Activated naive CD8-positive, alpha-beta T cell treated with anti-CD3 and anti-CD28 coated beads, Interleukin-2, amount 50 U/mL, for 24 hours (primary cell): ENCODE results near the gene CORO7.
"Not testable (repeated sequence)": the region's sequence is repeated elsewhere in the genome, so short reads cannot be mapped to it uniquely, and the experiment has no call there.

Experiments used
- ATAC-seq: fragments of 150-1000 bp; cut with Tn5 transposase; one replicate; pipeline ENCODE4 v1.10.0; 2021
- DNase-seq: peaks from one replicate; pipeline ENCODE4 v3.0.0; 2021
- H3K27ac Mint-ChIP-seq: one replicate; pipeline ENCODE4 v1.8.0; 2021; ENCODE audit warnings: mild to moderate bottlenecking, mixed read lengths
- H3K27me3 Mint-ChIP-seq: one replicate; pipeline ENCODE4 v1.8.0; 2021; ENCODE audit warnings: mixed read lengths
- H3K36me3 Mint-ChIP-seq: one replicate; pipeline ENCODE4 v1.8.0; 2021; ENCODE audit warnings: low read depth, mixed read lengths
- H3K4me1 Mint-ChIP-seq: one replicate; pipeline ENCODE4 v1.8.0; 2021; ENCODE audit warnings: mixed read lengths
- H3K4me3 Mint-ChIP-seq: one replicate; pipeline ENCODE4 v1.8.0; 2021; ENCODE audit warnings: mild to moderate bottlenecking, moderate library complexity, mixed read lengths
- H3K9me3 Mint-ChIP-seq: one replicate; pipeline ENCODE4 v1.8.0; 2021; ENCODE audit warnings: mixed read lengths

CORO7 gene

DNA sequence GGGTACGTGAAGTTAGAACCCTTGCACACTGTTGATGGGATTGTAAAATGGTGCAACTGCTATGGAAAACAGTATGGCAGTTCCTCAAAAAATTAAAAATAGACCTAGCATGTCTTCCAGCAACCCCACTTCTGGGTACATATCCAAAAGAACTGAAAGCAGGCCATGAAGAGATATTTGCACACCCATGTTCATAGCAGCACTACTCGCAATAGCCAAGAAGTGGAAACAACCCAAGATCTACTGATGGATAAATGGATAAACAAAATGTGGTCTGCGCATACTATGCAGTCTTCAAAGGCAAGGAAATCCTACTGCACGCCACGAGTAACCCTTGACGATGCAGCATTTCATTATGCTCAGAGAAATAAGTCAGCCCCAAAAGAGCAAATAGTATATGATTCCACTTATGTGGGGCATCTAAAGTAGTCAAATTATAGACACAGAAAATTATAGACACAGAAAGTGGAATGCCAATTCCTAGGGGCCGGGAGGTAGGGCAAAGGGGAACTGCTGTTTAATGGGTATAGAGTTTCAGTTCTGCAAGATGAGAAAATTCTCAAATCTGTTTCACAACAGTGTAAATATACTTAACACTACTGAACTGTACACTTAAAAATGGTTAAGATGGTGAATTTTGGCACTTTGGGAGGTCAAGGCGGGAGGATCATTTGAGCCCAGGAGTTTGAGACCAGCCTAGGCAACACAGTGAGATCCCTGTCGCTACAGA lies 17.2 kb downstream of the CORO7 start:
- H3K27ac Mint-ChIP-seq: no peak overlapping the region
- no peaks in the 10 kb centered on the region for H3K4me1 Mint-ChIP-seq
- H3K9me3 Mint-ChIP-seq: no peaks in the 10 kb centered on the region
- ATAC-seq (no peak), DNase-seq (no peak)
- H3K27me3 Mint-ChIP-seq: no peaks in the 10 kb centered on the region
- peaks cover 14% of the 10 kb centered on the region for H3K36me3 Mint-ChIP-seq
- H3K4me3 Mint-ChIP-seq: no peak overlapping the region

DNA sequence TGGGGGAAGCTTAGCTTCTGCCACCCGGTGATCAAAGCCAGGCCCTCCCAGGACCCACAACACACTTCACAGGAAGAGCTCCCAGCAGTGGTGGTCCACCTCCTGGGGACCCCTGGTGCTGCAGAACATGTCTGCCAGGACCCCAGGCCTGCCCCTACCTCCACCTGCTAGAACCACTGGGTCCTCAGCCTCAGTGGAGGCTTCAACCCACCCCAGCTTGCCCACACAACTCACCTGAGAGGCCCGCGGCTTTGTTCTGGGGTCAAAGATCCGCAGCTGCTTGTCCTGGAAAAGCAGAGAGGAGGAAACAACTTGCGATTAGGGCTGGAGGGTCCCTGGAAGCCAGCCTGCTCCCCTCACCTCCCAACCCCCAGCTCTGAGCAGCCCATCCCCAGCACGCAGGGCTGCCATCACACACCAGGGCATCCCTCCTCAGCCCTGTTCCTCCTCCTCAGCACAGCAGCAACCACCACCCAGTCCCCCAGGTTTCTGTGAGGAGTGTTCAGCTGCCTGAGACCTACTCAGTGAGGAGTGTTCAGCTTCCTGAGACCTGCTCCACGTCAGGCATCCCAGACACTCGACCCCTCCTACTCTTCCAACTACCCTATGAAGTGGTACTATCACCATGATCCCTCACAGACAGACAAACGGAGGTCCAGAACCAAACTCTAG lies 21.2 kb downstream of the CORO7 start:
- H3K36me3 Mint-ChIP-seq: peaks cover 9% of the 10 kb centered on the region
- H3K27ac Mint-ChIP-seq: no peak overlapping the region
- no peaks in the 10 kb centered on the region for H3K9me3 Mint-ChIP-seq
- H3K4me1 Mint-ChIP-seq: no peaks in the 10 kb centered on the region
- no peak overlapping the region for H3K4me3 Mint-ChIP-seq
- no peaks in the 10 kb centered on the region for H3K27me3 Mint-ChIP-seq
- ATAC-seq: no peak
- DNase-seq: no peak

DNA sequence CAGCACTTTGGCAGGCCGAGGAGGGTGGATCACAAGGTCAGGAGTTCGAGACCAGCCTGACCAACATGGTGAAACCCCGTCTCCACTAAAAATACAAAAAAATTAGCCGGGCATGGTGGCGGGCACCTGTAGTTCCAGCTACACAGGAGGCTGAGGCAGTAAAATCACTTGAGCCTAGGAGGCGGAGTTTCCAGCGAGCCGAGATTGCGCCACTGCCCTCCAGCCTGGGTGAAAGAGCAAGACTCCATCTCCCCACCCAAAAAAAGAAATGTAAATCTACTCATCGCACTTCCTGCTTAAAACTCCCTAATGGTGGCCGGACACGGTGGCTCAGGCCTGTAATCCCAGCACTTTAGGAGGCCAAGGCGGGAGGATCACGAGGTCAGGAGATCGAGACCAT lies 22.5 kb downstream of the CORO7 start:
- H3K4me3 Mint-ChIP-seq, H3K4me1 Mint-ChIP-seq, H3K36me3 Mint-ChIP-seq, H3K27ac Mint-ChIP-seq, DNase-seq, H3K27me3 Mint-ChIP-seq, H3K9me3 Mint-ChIP-seq, ATAC-seq: not testable (repeated sequence)

DNA sequence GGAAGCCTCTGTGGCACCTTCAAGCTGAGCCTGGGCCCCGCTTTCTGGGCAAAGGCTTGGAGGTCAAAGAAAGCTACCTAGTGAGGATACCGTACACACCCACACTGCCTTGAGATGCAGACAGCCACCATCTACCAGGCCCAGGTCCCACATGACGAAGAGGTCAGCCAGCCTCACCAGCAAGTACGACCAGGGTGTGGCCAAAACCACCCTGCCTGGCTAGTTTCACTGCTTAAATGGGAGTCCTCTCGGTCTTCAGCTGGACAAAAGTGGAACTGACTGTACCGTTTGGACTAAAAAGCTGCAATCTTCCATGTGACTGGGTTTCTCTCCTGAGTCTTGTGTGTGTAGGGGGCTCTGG lies 23.2 kb downstream of the CORO7 start:
- no peak for DNase-seq
- Mint-ChIP-seq H3K9me3 (no peaks in the 10 kb centered on the region), H3K27ac (no peak overlapping the region), H3K27me3 (no peaks in the 10 kb centered on the region), H3K36me3 (peaks cover 6% of the 10 kb centered on the region), H3K4me1 (no peaks in the 10 kb centered on the region), H3K4me3 (no peak overlapping the region)
- ATAC-seq: no peak

DNA sequence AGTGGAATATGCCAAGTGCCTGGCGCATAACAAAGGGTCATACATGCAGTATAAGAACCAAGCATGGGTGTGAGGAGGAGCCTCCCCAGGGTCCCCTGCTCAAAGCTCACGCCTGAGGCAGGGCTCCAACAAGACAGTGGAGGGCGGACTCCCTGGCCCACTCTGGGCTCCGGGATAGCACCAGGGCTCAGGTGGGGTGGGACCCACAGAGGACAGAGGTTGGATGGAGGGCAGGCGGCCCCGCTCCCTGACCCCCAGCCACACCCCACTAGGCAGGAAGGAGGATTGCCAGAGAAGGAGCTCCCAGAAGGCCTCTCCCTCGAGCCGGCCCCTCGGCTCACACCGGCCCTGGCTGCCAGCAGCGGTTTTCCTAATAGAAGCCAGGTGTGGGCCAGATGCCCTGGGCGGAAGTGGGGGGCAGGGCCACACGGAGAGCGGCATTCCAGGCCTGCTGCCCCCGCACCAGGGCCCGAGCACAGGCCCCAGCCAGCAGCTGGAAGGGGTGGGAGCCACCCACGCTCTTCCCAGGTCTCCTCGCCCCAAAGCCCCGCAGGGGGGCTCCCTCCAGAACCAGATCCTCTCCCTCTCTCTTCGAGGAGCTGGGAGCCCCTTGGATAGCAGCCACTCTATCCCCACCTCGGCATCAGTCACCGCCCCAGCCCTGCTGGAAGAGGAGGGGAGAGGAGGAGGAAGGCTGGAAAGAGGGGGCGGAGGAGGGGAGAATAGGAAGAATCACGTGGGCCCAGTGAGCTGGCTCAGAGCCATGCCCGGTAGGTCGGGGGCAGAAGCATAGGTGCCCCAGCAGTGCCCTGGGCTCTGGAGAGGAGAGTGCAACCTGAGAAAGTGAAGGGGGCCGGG lies 23.8 kb downstream of the CORO7 start:
- H3K27ac Mint-ChIP-seq: peak overlapping the region; percentile 49
- H3K4me1 Mint-ChIP-seq: no peaks in the 10 kb centered on the region
- no peak for DNase-seq
- H3K9me3 Mint-ChIP-seq: no peaks in the 10 kb centered on the region
- H3K36me3 Mint-ChIP-seq: peaks cover 6% of the 10 kb centered on the region
- H3K27me3 Mint-ChIP-seq: no peaks in the 10 kb centered on the region
- ATAC-seq: no peak
- H3K4me3 Mint-ChIP-seq: no peak overlapping the region

DNA sequence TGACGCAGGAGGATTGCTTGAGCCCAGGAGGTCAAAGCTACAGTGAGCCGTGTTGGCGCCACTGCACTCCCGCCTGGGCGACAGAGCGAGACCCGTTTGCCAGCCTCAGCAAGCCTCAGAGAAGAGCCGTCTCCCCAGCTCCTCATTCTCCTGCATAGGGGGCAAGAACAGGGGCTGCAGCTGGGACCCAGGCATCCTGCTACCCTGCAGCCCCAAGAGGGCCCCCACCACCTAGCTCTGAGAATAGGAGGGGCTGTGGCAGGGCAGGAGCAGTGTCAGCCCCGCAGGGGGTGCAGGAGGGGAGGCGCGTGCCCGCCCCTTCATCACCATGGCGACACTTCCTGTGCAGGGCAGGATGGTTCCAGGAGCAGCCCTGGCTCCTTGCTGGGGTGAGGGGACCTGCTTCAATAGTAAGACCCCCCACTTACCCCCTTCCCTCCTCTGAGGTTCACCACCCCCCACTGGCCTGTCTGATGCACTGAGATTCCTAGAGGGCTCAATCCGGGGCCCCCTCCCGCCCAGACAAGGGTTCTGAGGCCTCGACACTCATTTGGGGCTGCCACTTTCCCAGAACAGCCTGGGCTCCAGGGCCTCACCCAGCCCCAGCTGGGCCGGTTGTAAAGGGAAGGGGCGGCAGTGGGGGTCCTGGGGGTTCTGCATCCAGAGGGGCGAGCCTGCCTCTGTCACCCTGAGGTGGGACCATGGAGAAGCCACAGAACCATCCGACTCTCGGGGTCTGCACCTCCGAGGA lies 24.6 kb downstream of the CORO7 start:
- ATAC-seq: no peak
- H3K9me3 Mint-ChIP-seq: no peaks in the 10 kb centered on the region
- H3K36me3 Mint-ChIP-seq: peaks cover 4% of the 10 kb centered on the region
- no peak for DNase-seq
- peak overlapping the region; percentile 49 for H3K27ac Mint-ChIP-seq
- no peak overlapping the region for H3K4me3 Mint-ChIP-seq
- no peaks in the 10 kb centered on the region for H3K27me3 Mint-ChIP-seq
- H3K4me1 Mint-ChIP-seq: peaks cover 2% of the 10 kb centered on the region

DNA sequence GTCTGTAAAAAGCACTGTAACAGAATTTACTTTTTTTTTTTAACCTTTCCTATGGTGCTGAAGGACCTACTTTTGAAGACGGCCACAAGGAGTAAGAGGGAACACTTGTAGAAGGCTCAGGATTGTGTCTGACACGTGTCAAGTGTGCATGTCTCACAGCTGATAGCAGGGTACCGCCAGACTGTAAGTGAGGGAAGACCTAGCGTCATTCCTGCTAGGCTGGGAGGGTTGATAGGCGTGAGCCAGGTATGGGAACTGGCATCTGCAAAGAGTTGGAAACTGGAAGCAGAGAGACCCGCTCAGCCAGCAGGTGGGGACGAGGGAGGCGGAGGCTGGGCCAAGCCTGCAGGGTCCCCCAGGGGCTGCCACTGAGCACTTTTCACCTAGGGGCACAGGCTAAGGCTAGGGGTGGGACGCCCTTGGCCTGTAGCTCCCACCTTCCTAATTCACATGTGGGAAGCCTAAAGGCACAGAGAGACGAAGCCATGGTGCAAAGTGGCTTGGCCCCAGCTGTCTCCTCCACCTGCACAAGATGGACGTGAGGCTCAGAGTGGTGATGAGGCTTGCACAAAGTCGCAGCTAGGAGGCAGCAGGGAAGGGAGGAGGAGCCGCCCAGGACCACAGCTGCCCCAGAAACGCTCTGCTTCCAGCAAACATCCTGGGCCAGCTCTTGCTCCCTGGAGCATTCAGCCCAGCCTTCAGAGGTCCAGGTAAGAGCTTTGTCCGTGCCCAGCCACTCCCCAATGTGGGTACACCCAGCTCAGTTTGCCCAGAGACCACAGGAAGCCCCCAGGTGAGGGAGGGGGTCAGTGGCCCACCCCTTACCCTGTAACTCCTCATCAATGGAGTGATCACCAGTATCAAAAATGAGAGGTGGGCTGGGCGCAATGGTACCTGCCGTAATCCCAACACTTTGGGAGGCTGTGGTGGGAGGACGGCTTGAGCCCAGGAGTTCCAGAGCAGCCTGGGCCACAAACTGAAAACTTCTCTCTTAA lies 25.8 kb downstream of the CORO7 start:
- Mint-ChIP-seq H3K9me3 (no peaks in the 10 kb centered on the region), H3K4me1 (peaks cover 2% of the 10 kb centered on the region), H3K27me3 (no peaks in the 10 kb centered on the region), H3K36me3 (peaks cover 2% of the 10 kb centered on the region), H3K27ac (no peak overlapping the region), H3K4me3 (no peak overlapping the region)
- ATAC-seq (no peak), DNase-seq (no peak)

DNA sequence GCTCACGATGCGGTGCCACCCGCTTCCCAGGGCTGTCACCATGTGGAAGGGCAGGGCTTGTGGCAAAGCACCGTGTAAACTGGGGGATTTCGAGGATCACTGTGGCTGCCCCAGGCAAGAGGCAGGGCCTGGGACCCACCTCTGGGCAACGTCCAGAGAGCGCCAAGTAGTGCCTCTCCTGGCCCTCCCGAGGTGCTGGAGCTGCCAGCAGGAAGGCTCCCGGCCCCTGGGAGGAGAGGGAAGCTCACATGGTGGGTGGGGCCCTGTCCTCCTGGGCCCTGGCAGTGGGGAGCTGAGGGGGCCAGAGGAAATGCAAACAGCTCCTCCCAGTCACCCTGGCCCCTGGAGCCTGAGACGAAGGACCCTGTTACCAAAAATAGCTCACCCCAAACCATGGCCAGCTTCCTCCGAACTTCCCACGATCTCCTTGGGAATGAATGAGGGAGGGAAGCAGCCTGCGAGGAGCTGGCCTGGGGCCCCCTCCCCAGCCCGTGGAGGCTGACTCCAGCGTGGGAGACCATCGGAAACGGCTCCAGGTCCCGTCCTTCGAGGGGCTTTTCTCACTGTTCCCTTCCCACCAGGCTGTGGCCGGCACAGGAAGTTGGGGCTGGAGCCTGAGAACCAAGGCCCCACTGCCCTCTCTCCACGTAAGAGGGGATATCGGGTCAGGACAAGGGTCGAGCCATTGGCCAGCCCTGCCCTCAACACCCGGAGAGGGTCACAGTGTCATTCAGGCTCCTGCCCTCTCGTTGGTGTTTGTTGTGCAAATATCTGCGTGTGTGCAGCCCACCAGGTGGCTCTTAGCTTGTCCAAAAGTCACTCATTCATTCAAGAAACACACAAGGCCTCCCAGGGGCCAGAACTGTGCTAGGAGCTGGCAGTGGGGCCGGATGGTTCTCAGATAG lies 27.1 kb downstream of the CORO7 start:
- Mint-ChIP-seq H3K36me3 (no peaks in the 10 kb centered on the region), H3K4me1 (peaks cover 2% of the 10 kb centered on the region), H3K4me3 (no peak overlapping the region), H3K27me3 (no peaks in the 10 kb centered on the region), H3K27ac (no peak overlapping the region), H3K9me3 (no peaks in the 10 kb centered on the region)
- ATAC-seq (no peak), DNase-seq (no peak)

DNA sequence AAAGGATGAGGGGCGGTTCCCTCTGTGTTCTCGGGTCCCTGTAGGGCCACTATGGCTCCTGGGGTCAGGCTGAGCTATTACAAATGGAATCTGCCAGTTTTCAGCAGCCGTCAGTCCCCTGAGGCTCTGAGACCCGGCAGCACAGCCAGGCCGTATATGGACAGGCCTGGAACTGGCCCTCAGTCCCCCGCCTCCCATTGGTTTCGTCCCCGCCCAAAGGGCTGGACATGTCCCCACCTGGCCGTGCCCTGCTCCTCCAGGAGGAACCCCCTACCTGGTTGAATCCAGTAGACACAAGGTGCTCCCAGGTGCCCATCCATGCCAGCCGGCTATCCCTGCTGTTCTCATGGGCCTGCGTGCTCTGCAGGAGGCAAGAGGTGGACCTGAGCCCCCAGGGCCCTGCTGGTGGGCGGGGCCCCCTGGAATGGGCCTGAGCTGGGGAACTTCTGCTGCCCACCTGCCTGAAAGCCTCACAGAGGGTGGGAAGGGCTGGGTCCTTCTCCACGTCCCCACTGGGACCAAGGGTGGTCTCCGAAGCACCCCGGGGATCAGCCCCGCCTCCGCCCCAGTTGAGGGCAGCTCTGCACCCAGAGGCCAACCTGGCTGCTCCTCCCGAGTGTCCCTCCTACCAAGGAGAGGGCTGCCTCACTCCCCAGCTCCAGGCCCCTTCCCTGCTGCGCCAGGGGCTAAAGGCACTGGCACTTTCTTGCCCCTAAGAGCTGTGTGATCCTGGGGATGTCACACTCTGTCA lies 27.9 kb downstream of the CORO7 start:
- Mint-ChIP-seq H3K27ac (no peak overlapping the region), H3K36me3 (no peaks in the 10 kb centered on the region), H3K4me3 (no peak overlapping the region), H3K27me3 (no peaks in the 10 kb centered on the region), H3K9me3 (no peaks in the 10 kb centered on the region), H3K4me1 (peaks cover 2% of the 10 kb centered on the region)
- DNase-seq (no peak), ATAC-seq (no peak)

DNA sequence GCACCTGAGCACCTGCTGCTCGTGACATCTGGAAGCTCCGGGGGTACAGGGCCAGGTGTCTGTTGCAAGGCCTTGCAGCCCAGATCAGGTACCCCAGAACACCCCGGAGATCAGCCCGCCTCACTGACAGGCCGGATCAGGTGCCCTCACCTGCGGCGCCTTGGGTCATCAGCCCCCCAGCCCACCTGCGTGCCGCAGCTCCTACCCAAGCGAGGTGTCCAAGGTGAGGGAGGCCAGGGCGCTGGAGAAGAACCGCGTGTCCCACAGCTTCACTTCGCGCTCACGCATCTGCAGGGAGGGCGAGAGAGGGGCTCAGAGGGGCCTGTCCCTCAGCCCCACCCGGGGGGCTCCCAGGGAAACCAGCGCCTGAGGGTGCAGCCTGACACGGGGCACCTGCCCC lies 28.6 kb downstream of the CORO7 start:
- H3K27ac Mint-ChIP-seq: no peak overlapping the region
- no peak for DNase-seq
- H3K9me3 Mint-ChIP-seq: no peaks in the 10 kb centered on the region
- ATAC-seq: no peak
- H3K4me3 Mint-ChIP-seq: no peak overlapping the region
- peaks cover 2% of the 10 kb centered on the region for H3K4me1 Mint-ChIP-seq
- H3K36me3 Mint-ChIP-seq: no peaks in the 10 kb centered on the region
- H3K27me3 Mint-ChIP-seq: no peaks in the 10 kb centered on the region

DNA sequence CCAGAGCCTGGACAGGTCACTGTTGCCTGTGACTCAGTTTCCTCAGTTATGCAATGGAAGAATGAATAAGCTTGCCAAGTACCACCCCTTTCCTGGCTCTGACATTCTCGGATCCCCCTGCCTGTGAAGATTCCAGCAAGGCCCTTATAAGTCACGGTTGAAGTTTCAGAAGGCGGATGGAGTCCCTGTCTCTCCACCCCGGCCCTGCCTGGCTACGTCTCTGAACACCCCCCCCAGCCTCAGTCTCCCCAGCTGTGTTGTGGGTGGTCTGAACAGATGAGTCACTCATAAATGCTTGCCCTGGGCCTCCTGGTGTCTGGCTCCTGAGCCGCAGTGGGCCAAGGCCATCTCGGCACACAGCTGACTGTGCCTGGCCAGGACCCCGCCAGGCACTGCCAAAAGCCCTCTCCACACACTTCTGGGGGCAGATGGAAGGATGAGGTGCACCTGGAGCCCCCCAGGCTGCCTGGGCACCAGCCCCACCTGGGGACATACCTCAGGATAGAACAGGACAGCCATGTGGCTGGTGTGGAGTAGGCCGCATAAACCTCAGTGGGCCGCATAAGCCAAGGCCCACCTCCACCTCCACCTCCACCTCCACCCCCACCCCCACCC lies 29.3 kb downstream of the CORO7 start:
- Mint-ChIP-seq H3K4me1 (peaks cover 2% of the 10 kb centered on the region), H3K9me3 (no peaks in the 10 kb centered on the region), H3K27ac (no peak overlapping the region), H3K36me3 (no peaks in the 10 kb centered on the region), H3K4me3 (no peak overlapping the region), H3K27me3 (no peaks in the 10 kb centered on the region)
- DNase-seq (no peak), ATAC-seq (no peak)

DNA sequence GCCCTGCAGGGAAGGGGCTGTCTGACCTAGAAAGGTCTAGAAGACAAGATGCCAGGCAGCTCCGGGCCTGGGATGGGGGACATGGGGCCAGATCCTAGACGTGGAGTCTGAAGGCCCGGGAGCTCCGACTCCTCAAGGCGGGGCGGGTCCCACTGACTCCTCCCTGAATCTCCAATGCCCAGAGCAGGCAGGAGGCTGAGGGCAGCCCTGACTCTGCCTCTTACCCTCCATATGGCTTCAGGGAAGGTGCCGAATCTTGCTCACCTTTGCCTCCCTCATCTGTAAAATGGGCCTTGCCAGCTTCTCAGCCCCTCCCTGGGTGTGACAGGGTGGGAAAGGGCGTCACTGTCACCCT lies 30.0 kb downstream of the CORO7 start:
- Mint-ChIP-seq H3K4me1 (peaks cover 2% of the 10 kb centered on the region), H3K27ac (no peak overlapping the region), H3K36me3 (no peaks in the 10 kb centered on the region), H3K27me3 (no peaks in the 10 kb centered on the region), H3K9me3 (no peaks in the 10 kb centered on the region), H3K4me3 (no peak overlapping the region)
- ATAC-seq: no peak
- no peak for DNase-seq
